ENCODE measurements around the gene NEURL1B. TPM values are rescaled to one million over a fixed set of nuclear protein-coding genes. Genes with fewer than 3 reads are reported as not detected.
"Not testable (repeated sequence)": the region's sequence is repeated elsewhere in the genome, so short reads cannot be mapped to it uniquely, and the experiment has no call there.

NEURL1B gene
- total RNA-seq, 2 donors from 2014 or later: 4.9 to 6.3 TPM

DNA sequence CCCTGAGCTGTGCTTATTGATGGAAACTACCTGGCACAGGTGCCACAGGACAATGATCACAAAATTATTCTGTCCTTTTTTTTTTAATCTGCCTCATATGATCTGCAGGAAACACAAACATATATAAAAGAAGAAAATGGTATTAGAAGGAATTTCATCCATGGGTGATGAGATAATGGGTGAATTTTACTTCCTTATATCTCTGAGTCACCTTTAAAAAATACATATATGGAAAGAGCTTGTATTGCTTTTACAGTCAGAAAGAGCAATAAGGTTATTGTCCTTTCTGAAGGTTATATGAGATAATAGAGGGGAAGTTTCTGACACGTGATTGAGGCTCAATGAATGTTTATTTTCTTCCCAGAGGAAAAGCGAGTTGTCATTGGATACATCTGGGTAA lies 31.6 kb downstream of the NEURL1B start:
- H3K36me3 Mint-ChIP-seq (ENCODE audit: low read depth): peaks cover 2% of the 10 kb centered on the region
- no peak overlapping the region for H3K27ac Mint-ChIP-seq
- no peaks in the 10 kb centered on the region for H3K36me3 ChIP-seq (ENCODE audit: control insufficient read depth, insufficient read depth, low read length)
- 75 to 79% methylated on average over 2 of the region's 2 CpGs for WGBS, 2 experiments (ENCODE audit: insufficient coverage in 1 of 2, insufficient read length in 1 of 2)
- H3K27me3 Mint-ChIP-seq (ENCODE audit: insufficient read depth): no peaks in the 10 kb centered on the region
- TF ChIP-seq CTCF (conservative IDR thresholded peaks at IDR 0.05): no peak
- H3K4me1 ChIP-seq (ENCODE audit: control insufficient read depth, insufficient read depth, low read length): no peaks in the 10 kb centered on the region
- no peak overlapping the region for H3K4me3 Mint-ChIP-seq
- no peaks in the 10 kb centered on the region for H3K4me1 Mint-ChIP-seq
- H3K9me3 ChIP-seq (ENCODE audit: control insufficient read depth, low read length): no peaks in the 10 kb centered on the region
- H3K4me3 ChIP-seq (ENCODE audit: low read length): no peak overlapping the region
- no peak overlapping the region for H3K27ac ChIP-seq (ENCODE audit: low read depth, low read length)
- no peaks in the 10 kb centered on the region for H3K9me3 Mint-ChIP-seq
- DNase-seq: no peak
- H3K9ac ChIP-seq (ENCODE audit: extremely low read depth, low read length, poor library complexity, severe bottlenecking): no peak overlapping the region
- no peaks in the 10 kb centered on the region for H3K27me3 ChIP-seq (ENCODE audit: control insufficient read depth, insufficient read depth, low read length, poor library complexity, severe bottlenecking)

- H3K36me3 ChIP-seq (ENCODE audit: control insufficient read depth, insufficient read depth, low read length): no peaks in the 10 kb centered on the region
- H3K27ac ChIP-seq (ENCODE audit: low read depth, low read length): no peak overlapping the region
- no peaks in the 10 kb centered on the region for H3K27me3 ChIP-seq (ENCODE audit: control insufficient read depth, insufficient read depth, low read length, poor library complexity, severe bottlenecking)
- Mint-ChIP-seq H3K36me3 (ENCODE audit: low read depth) (peaks cover 2% of the 10 kb centered on the region), H3K4me1 (no peaks in the 10 kb centered on the region), H3K4me3 (no peak overlapping the region), H3K27ac (no peak overlapping the region), H3K9me3 (no peaks in the 10 kb centered on the region), H3K27me3 (ENCODE audit: insufficient read depth) (no peaks in the 10 kb centered on the region)
- H3K4me1 ChIP-seq (ENCODE audit: control insufficient read depth, insufficient read depth, low read length): no peaks in the 10 kb centered on the region
- H3K9me3 ChIP-seq (ENCODE audit: control insufficient read depth, low read length): no peaks in the 10 kb centered on the region
- DNase-seq: no peak
- 90% methylated on average over 7 of the region's 7 CpGs for WGBS, 2 experiments (ENCODE audit: insufficient coverage in 1 of 2, insufficient read length in 1 of 2)
- TF ChIP-seq CTCF (conservative IDR thresholded peaks at IDR 0.05): no peak
- H3K4me3 ChIP-seq (ENCODE audit: low read length): no peak overlapping the region
- no peak overlapping the region for H3K9ac ChIP-seq (ENCODE audit: extremely low read depth, low read length, poor library complexity, severe bottlenecking)
These were observed 33.1 kb downstream of the NEURL1B start for GRCh38 chr5:172674155-172674554.

- Histone ChIP-seq H3K36me3 (ENCODE audit: control insufficient read depth, insufficient read depth, low read length) (no peaks in the 10 kb centered on the region), H3K4me1 (ENCODE audit: control insufficient read depth, insufficient read depth, low read length) (no peaks in the 10 kb centered on the region), H3K9ac (ENCODE audit: extremely low read depth, low read length, poor library complexity, severe bottlenecking) (no peak overlapping the region), H3K4me3 (ENCODE audit: low read length) (no peak overlapping the region), H3K27me3 (ENCODE audit: control insufficient read depth, insufficient read depth, low read length, poor library complexity, severe bottlenecking) (peaks cover 3% of the 10 kb centered on the region), H3K9me3 (ENCODE audit: control insufficient read depth, low read length) (no peaks in the 10 kb centered on the region), H3K27ac (ENCODE audit: low read depth, low read length) (no peak overlapping the region)
- H3K27ac Mint-ChIP-seq: no peak overlapping the region
- no peak overlapping the region for H3K4me3 Mint-ChIP-seq
- no peaks in the 10 kb centered on the region for H3K4me1 Mint-ChIP-seq
- H3K9me3 Mint-ChIP-seq: peaks cover 2% of the 10 kb centered on the region
- TF ChIP-seq CTCF (conservative IDR thresholded peaks at IDR 0.05): no peak
- no peaks in the 10 kb centered on the region for H3K36me3 Mint-ChIP-seq (ENCODE audit: low read depth)
- peaks cover 9% of the 10 kb centered on the region for H3K27me3 Mint-ChIP-seq (ENCODE audit: insufficient read depth)
- 92 to 95% methylated on average over 7 to 15 of the region's 15 CpGs for WGBS, 2 experiments (ENCODE audit: insufficient coverage in 1 of 2, insufficient read length in 1 of 2)
- DNase-seq: no peak
These were observed 35.9 kb downstream of the NEURL1B start for GRCh38 chr5:172676914-172677475.

DNA sequence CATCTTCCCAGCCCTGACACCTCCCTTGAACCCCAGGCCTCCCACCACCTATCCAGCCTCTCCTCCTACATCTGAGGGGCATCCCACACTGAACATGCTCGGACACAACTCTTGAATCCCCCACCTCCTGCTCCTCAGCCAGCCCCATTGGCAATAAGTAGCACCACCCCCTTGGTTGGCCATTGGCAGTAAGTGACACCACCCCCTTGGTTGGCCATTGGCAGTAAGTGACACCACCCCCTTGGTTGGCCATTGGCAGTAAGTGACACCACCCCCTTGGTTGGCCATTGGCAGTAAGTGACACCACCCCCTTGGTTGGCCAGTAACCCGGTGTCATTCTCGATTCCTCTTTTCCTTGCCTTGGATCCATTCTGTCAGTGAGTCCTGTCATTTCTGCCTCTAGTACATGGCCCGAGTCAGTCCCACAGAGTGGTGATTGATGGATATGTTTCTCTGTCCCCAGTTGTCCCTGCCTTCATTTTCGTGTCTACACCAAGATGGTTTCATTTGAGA lies 37.4 kb downstream of the NEURL1B start:
- not testable (repeated sequence) for DNase-seq; H3K9me3 Mint-ChIP-seq; H3K27ac Mint-ChIP-seq; H3K4me3 ChIP-seq (ENCODE audit: low read length); H3K9ac ChIP-seq (ENCODE audit: extremely low read depth, low read length, poor library complexity, severe bottlenecking); H3K27ac ChIP-seq (ENCODE audit: low read depth, low read length); H3K36me3 Mint-ChIP-seq (ENCODE audit: low read depth); H3K9me3 ChIP-seq (ENCODE audit: control insufficient read depth, low read length); H3K4me1 Mint-ChIP-seq; H3K36me3 ChIP-seq (ENCODE audit: control insufficient read depth, insufficient read depth, low read length); H3K4me1 ChIP-seq (ENCODE audit: control insufficient read depth, insufficient read depth, low read length); H3K4me3 Mint-ChIP-seq
- peaks cover 23% of the 10 kb centered on the region for H3K27me3 Mint-ChIP-seq (ENCODE audit: insufficient read depth)
- WGBS, 2 experiments (ENCODE audit: insufficient coverage in 1 of 2, insufficient read length in 1 of 2): 91% methylated on average over 5 of the region's 5 CpGs; no CpG with 5 or more reads in 1 of the 2 experiments
- H3K27me3 ChIP-seq (ENCODE audit: control insufficient read depth, insufficient read depth, low read length, poor library complexity, severe bottlenecking): peaks cover 16% of the 10 kb centered on the region

Measured in endodermal cell (in vitro differentiated cells).